HFFc6 (cell line): ENCODE measurements around the gene VHLL. TPM values are rescaled to one million over a fixed set of nuclear protein-coding genes. Genes with fewer than 3 reads are reported as not detected.

Experiments
- DNase-seq: peaks from one replicate; pipeline ENCODE4 v3.0.0-alpha.2; 2018
- H3K27ac Mint-ChIP-seq: 2 replicates; pipeline ENCODE4 v1.8.0; 2020; ENCODE audit warnings: mild to moderate bottlenecking, mixed read lengths
- H3K27me3 Mint-ChIP-seq: 2 replicates; pipeline ENCODE4 v1.8.0; 2021; ENCODE audit warnings: mild to moderate bottlenecking, moderate library complexity, mixed read lengths; ENCODE audit not compliant: insufficient read depth
- H3K36me3 Mint-ChIP-seq: 2 replicates; pipeline ENCODE4 v1.8.0; 2021; ENCODE audit warnings: low read depth, mixed read lengths
- H3K4me1 Mint-ChIP-seq: 2 replicates; pipeline ENCODE4 v1.8.0; 2020; ENCODE audit warnings: low read depth, mixed read lengths
- H3K4me3 Mint-ChIP-seq: 2 replicates; pipeline ENCODE4 v1.8.0; 2020; ENCODE audit warnings: mild to moderate bottlenecking, moderate library complexity, mixed read lengths
- H3K9me3 Mint-ChIP-seq: 2 replicates; pipeline ENCODE4 v1.8.0; 2020; ENCODE audit warnings: mild to moderate bottlenecking, mixed read lengths
- CTCF ChIP-seq: fragments of 200-600 bp; sonication (generic); IDR thresholded peaks from 2 replicates; pipeline ENCODE4 v1.5.0; 2021; ENCODE audit warnings: antibody characterized with exemption, mild to moderate bottlenecking
- total RNA-seq, 6 experiments: library from RNA; stranded (reverse); fragmentation: NEBNext Ultra II Directional; extraction: Animal tissue kit (Norgen Biotek cat#: 25700); gene quantifications; 2 replicates in 1 of 6; 3 replicates in 5 of 6; pipeline ENCODE4 v1.2.3, GENCODE V29; 2021

VHLL gene
- total RNA-seq, 6 experiments from 2014 or later, result not detected

- peaks cover 6% of the 10 kb centered on the region; the same call in 1 of the 2 replicates for H3K4me1 Mint-ChIP-seq
- peaks cover 42% of the 10 kb centered on the region for H3K36me3 Mint-ChIP-seq
- H3K27ac Mint-ChIP-seq, result no peak overlapping the region
- no peak for DNase-seq
- no peak overlapping the region for H3K4me3 Mint-ChIP-seq
- no peaks in the 10 kb centered on the region for H3K9me3 Mint-ChIP-seq
- TF ChIP-seq CTCF, result no peak
- peaks cover 2% of the 10 kb centered on the region for H3K27me3 Mint-ChIP-seq
These were observed 45.5 kb downstream of the VHLL start for GRCh38 chr1:156253634-156254033.

GRCh38 chr1:156251527-156251926 is 47.6 kb downstream of the VHLL start:
- DNase-seq, result no peak
- Mint-ChIP-seq H3K36me3 (peaks cover 24% of the 10 kb centered on the region), H3K4me1 (no peaks in the 10 kb centered on the region; the same call in 1 of the 2 replicates), H3K9me3 (no peaks in the 10 kb centered on the region), H3K4me3 (no peak overlapping the region), H3K27ac (no peak overlapping the region), H3K27me3 (peaks cover 2% of the 10 kb centered on the region)
- no peak for TF ChIP-seq CTCF

GRCh38 chr1:156249593-156249992 is 49.5 kb downstream of the VHLL start:
- TF ChIP-seq CTCF, result no peak
- no peak overlapping the region for H3K27ac Mint-ChIP-seq

More at GRCh38 chr1:156249593-156249992, 49.5 kb downstream of the VHLL start:
- DNase-seq, result no peak
- Mint-ChIP-seq H3K36me3 (peaks cover 18% of the 10 kb centered on the region), H3K4me1 (no peaks in the 10 kb centered on the region; the same call in 1 of the 2 replicates), H3K9me3 (no peaks in the 10 kb centered on the region), H3K4me3 (no peak overlapping the region), H3K27me3 (peaks cover 9% of the 10 kb centered on the region)

Other genes with a start within 250 kb of the VHLL start
- 10 to 100 TPM; 31.6 to 36.0 (median 32.9) TPM for gene UBQLN4, start 245.5 kb downstream of the VHLL start, total RNA-seq
- gene LAMTOR2, start 244.5 kb downstream of the VHLL start, total RNA-seq, result 10 to 100 TPM; 48.5 to 73.6 (median 62.5) TPM
- gene RAB25, start 238.1 kb downstream of the VHLL start, total RNA-seq, result not detected
- 1 to 10 TPM; 1.4 to 3.1 (median 2.2) TPM for gene MEX3A, start 216.8 kb downstream of the VHLL start, total RNA-seq
- 1,000 to 10,000 TPM; 1,238 to 1,664 (median 1,535) TPM for gene LMNA, start 184.6 kb downstream of the VHLL start, total RNA-seq
- 1 to 10 TPM in 2 of 6 experiments, under 1 TPM in 4; 0.71 to 1.1 (median 0.83) TPM for gene SEMA4A, start 145.7 kb downstream of the VHLL start, total RNA-seq
- 10 to 100 TPM; 19.6 to 25.2 (median 23.4) TPM for gene SLC25A44, start 105.2 kb downstream of the VHLL start, total RNA-seq
- gene PMF1, start 86.3 kb downstream of the VHLL start, total RNA-seq, result 10 to 100 TPM; 32.7 to 41.0 (median 39.5) TPM
- under 1 TPM in 2 of 6 experiments, not detected in 4; 0.40 to 0.62 TPM for gene BGLAP, start 57.1 kb downstream of the VHLL start, total RNA-seq
- under 1 TPM; 0.45 to 0.65 (median 0.52) TPM for gene PAQR6, start 51.3 kb downstream of the VHLL start, total RNA-seq
- gene SMG5, start 16.5 kb downstream of the VHLL start, total RNA-seq, result 10 to 100 TPM; 46.8 to 56.5 (median 50.6) TPM
- gene TMEM79, start 15.0 kb downstream of the VHLL start, total RNA-seq, result 1 to 10 TPM; 2.0 to 2.7 (median 2.1) TPM
- gene GLMP, start 3.6 kb downstream of the VHLL start, total RNA-seq, result 10 to 100 TPM; 50.8 to 91.8 (median 87.4) TPM
- gene CCT3, start 39.0 kb upstream of the VHLL start, total RNA-seq, result 100 to 1,000 TPM; 306 to 382 (median 317) TPM
- gene TSACC, start 39.2 kb upstream of the VHLL start, total RNA-seq, result under 1 TPM; 0.48 to 0.99 (median 0.70) TPM
- gene RHBG, start 69.9 kb upstream of the VHLL start, total RNA-seq, result not detected
- 10 to 100 TPM; 50.0 to 60.1 (median 56.8) TPM for gene MEF2D, start 201.5 kb upstream of the VHLL start, total RNA-seq